ENCODE results near the gene C1orf53. TPM values are rescaled to one million over a fixed set of nuclear protein-coding genes. Genes with fewer than 3 reads are reported as not detected.
"Not testable (repeated sequence)": the region's sequence is repeated elsewhere in the genome, so short reads cannot be mapped to it uniquely, and the experiment has no call there.

The C1orf53 gene
- total RNA-seq, 1 experiment from 2014 or later = 28.6 TPM

GRCh38 chr1:197920414-197921117, 18.1 kb downstream of the C1orf53 start:
- DNase-seq (ENCODE audit: low read depth) = no peak

- no peak for DNase-seq (ENCODE audit: low read depth)
Observed at GRCh38 chr1:197921235-197922069, 19.0 kb downstream of the C1orf53 start.

DNA sequence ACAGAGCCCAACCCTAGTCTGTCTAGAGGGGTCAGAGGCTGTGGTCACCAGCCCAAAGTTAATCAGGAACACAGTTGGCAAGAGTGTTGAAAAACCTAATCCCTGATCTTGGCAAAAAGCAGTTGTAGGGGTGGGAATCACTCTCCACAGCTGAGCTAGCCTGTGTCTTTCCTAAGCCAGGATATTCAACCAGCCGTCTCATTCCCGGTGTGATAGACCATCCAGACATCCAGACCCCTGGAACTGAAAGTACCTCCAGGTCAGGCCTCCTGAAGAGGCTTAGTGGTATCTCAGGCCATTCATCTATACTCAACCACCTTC, 19.6 kb downstream of the C1orf53 start:
- DNase-seq (ENCODE audit: low read depth) = no peak

DNA sequence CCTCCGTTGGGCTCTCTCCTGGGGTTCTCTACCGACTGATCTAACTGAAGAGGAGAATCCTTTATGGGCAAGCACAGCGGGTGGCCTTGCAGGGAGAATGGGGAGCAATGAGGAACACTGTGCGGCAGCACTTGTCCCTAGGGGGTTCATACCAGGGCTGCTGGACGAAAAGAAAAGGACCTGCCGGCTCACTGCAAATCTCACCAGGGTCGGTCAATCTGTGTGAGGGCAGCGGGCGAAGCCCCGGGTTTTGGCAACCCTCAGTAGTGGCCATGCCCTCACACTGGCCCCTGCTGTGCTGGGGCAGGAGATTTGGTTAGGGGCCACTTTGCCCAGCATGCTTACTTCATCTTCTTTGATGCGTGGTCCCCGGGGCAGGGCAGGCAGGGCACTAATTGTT, 20.6 kb downstream of the C1orf53 start:
- no peak for DNase-seq (ENCODE audit: low read depth)

DNA sequence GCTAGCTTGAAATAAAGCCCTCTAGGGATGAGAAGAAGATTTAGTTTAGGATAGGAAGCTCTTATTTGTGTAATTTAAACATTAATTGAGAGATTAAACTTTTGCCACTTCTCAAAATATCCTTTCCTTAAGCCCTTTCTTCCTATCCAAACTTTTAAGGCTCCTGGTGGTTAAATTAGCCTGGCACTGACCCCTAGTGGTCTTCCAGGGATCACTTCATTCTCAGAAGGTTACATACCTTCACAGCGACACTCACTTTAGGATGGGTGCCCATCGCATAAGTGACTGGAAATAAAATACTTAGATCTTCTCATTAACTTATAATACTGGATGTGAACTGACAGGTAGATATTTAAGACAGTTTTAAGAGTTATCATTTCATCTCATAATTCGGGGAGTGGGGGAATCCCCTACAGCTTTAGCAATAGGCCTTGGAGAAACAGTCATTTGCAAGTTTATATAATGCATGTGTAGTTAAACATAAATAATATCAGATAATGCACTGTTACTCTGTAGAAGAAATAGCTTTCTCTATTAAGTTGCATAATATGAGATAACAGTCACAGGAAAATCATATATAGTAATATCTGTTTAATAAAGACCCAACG, 22.2 kb downstream of the C1orf53 start:
- peak; percentile 47 for DNase-seq (ENCODE audit: low read depth)

GRCh38 chr1:197927908-197928665, 25.7 kb downstream of the C1orf53 start:
- DNase-seq (ENCODE audit: low read depth) = no peak

- DNase-seq (ENCODE audit: low read depth) = no peak
Observed at GRCh38 chr1:197928849-197929336, 26.5 kb downstream of the C1orf53 start.

DNA sequence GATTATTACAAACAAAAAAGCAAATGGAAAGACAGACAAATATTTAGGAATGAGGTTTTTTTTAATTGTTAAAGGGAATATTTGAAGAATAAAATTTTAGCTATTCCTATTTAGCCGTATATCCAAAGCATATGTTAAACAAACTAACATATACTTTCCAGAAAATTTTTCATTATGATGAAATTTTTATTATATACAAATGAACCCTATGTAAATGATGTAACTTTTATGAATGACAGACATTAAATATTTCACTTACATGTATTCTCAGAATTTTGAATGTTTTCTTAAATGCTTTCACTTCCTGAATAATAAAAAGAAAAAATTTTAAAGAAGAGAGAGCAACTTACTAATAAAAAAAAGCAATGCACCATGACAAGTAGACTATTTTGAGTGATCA, 30.6 kb downstream of the C1orf53 start:
- DNase-seq (ENCODE audit: low read depth) = no peak

- DNase-seq (ENCODE audit: low read depth) = no peak
Observed at GRCh38 chr1:197933647-197934046, 31.2 kb downstream of the C1orf53 start.

DNA sequence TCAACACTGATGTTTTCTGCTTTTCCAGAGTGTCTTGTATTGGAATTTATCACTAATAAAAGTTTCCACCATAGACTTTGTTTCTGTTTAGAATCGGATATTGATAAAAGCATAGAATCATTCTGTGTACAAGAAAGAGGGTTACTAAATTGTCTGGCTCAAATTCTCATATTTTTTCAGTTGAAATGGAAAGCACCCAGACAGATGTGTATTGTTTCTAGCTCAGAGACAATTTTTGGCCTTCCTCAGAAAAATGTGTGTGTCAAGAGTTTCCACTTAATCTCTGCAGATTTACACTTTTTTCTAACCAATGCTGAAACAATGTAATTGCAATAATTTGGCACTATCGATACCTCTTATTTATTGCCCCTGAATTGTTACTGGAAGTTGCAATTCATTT, 35.0 kb downstream of the C1orf53 start:
- DNase-seq (ENCODE audit: low read depth) = no peak

GRCh38 chr1:197937892-197938291, 35.5 kb downstream of the C1orf53 start:
- DNase-seq (ENCODE audit: low read depth) = no peak

- not testable (repeated sequence) for DNase-seq (ENCODE audit: low read depth)
Observed at GRCh38 chr1:197939159-197939980, 36.9 kb downstream of the C1orf53 start.

DNA sequence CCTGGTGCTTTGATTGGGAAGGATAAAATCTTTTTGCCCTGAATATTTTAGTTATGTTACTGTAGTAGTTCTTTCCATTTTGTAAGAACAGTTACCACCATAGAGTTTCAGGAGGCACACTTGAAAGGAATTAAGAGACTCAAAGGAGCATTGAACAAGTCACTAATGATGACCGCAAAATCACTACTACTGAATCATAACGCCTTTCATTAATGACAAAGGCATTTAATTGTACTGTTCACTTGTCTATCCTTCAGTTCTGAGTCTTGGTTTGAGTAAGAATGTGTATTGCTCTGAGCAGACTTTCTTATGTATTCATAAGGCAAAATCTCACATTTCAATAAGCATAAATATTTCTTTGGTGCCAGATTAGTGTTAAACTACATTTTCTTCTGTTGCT, 39.6 kb downstream of the C1orf53 start:
- no peak for DNase-seq (ENCODE audit: low read depth)

DNA sequence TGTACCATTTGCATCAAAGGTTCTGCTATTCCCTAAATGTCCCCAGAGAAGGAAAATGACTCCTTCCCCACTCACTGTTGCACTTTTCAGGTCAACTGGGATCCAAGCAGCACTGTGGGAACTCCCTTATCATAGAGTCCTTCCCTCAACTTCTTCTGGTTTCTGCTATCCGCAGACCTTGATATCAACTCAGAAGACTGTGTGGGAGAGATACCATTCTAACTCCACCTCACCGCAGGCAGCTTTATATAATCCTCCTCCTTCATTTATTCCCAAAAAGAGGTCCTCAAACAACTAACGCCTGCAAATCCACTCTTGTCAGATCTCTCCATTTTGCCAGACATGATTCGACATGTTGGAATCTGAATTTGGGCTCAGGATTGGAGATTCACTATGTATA, 42.1 kb downstream of the C1orf53 start:
- DNase-seq (ENCODE audit: low read depth) = no peak

- DNase-seq (ENCODE audit: low read depth) = no peak
Observed at GRCh38 chr1:197948926-197949899, 46.8 kb downstream of the C1orf53 start.

- DNase-seq (ENCODE audit: low read depth) = no peak
Observed at GRCh38 chr1:197951089-197951488, 48.7 kb downstream of the C1orf53 start.

DNA sequence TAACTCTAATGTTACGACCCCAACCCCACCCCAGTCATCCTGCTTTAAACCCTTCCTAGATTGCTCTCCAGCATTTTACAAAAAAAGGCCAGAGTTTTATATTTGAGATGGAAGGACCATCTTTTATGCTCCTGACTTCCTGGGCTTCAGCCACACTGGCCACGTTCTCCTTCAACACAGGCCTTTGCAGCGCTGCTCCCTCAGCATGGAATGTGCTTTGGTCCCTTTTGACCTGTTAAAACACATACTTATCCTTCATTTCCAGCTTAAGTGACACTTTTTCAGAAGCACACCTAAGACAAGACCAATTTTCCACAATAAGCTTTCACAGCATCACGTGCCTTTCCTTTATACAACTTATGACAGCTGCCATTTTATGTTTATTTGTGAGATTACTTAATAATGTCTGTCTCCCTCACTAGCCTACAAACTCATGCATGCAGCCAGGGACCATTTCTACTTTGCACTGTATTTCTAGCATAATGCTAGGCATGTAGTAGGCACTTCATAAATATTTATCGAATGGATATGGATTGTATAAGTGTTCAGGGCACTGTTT, 49.3 kb downstream of the C1orf53 start:
- DNase-seq (ENCODE audit: low read depth) = no peak

GRCh38 chr1:197953472-197953871, 51.0 kb downstream of the C1orf53 start:
- DNase-seq (ENCODE audit: low read depth) = not testable (repeated sequence)

DNA sequence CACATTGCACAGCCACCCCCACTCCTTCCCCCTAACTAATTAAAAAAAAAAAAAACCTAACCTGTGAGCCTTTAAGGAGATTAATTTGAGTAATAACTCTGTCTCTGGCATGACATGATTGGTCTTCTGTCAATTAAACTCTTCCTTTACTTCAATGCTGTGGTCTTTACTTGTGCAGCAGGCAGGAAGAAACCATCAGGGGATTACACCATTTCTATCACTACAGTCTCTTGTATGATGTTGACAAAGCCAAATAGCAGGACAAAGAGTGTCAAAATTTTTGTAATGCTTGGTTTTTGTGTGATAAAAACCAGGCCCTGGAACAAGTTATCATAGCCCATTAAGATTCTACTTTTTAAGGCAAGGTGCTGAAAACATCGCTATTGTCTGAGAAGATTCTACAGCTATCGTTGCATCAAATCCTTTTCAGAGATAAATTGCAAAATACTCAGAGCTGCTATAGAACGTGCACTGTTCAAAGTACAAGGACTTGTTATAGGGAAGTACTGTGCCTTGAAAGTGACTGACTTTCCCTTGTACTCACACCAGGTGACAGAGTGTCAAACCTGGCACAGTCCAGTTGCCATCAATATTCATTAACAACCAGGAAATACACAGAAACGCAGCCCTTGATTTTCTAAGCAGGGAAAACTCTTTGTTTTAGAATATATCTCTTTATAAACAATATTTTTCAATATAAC, 52.4 kb downstream of the C1orf53 start:
- no peak for DNase-seq (ENCODE audit: low read depth)
